ENCODE results near the gene DYNC1LI2. TPM values are rescaled to one million over a fixed set of nuclear protein-coding genes. Genes with fewer than 3 reads are reported as not detected.
A peak's percentile ranks its signal among the peaks of the same experiment; 100 is the strongest.

The DYNC1LI2 gene
- total and polyA plus RNA-seq, 12 donors: 39.3 to 234 (median 94.3) TPM

DNA sequence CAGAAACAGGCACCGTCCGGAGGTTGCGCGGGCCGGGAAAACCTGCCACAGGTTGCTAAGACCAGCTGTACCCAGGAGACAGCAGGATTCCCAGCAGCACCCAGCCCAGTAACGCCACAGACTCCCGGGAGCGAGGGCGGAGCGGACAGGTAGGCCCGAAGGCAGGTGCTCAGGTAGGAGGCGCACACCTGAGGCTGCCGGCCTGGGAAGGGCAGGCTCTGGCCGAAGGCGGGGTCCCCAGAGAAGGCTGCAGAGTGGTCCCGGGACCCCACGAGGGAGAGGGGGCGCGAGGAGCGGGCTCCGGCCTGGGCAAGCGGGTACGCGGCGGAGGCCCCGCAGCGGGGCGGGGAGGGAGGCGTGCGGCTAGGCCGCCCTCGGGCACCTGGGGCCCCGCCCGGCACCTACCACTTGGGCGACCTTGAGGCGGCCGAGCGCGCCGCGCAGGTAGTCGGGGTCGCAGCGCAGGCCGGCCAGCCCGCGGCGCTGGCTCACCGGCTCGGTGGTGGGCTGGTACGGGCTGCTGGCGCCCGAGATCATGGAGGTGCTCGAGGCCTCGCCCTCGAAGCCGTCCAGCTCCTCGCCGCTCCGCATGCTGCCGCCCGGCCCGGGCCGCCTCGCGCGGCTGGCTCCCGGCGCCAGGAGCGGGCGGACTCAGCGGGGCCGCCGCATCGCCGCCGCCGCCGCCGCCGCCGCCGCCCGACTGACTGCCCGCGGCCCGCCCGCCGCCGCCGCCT is 55.3 kb downstream of the DYNC1LI2 start:
- Histone ChIP-seq H3K4me3 (peak overlapping the region in 3 of 4 donors; percentile 33 to 86 (median 55)), H3K27ac (peak overlapping the region in 2 of 5 donors; percentile 33 to 73), H3K4me1 (replicated peaks in 1 of 2) (peaks cover 8 to 10% of the 10 kb centered on the region in 2 donors), H3K36me3 (replicated peaks in 1 of 2) (no peaks in the 10 kb centered on the region), H3K27me3 (no peaks in the 10 kb centered on the region), H3K9me3 (replicated peaks in 1 of 3) (no peaks in the 10 kb centered on the region)
- TF ChIP-seq, protein P1, sequence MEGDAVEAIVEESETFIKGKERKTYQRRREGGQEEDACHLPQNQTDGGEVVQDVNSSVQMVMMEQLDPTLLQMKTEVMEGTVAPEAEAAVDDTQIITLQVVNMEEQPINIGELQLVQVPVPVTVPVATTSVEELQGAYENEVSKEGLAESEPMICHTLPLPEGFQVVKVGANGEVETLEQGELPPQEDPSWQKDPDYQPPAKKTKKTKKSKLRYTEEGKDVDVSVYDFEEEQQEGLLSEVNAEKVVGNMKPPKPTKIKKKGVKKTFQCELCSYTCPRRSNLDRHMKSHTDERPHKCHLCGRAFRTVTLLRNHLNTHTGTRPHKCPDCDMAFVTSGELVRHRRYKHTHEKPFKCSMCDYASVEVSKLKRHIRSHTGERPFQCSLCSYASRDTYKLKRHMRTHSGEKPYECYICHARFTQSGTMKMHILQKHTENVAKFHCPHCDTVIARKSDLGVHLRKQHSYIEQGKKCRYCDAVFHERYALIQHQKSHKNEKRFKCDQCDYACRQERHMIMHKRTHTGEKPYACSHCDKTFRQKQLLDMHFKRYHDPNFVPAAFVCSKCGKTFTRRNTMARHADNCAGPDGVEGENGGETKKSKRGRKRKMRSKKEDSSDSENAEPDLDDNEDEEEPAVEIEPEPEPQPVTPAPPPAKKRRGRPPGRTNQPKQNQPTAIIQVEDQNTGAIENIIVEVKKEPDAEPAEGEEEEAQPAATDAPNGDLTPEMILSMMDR (IDR thresholded peaks at IDR 0.05): no peak
- TF ChIP-seq POLR2A (IDR thresholded peaks at IDR 0.05): no peak
- peak in 6 of 7 donors; percentile 4 to 56 (median 36) for DNase-seq
- 1 to 20% (median 2%) methylated on average over 2 to 91 of the region's 91 CpGs for WGBS, 4 donors
- intact Hi-C loops (cut with DNase I): loop anchor here in 1 of 2 donors (5.0 kb wide), 1 partner anchor 34 kb away; no protein-coding TSS in a partner anchor

DNA sequence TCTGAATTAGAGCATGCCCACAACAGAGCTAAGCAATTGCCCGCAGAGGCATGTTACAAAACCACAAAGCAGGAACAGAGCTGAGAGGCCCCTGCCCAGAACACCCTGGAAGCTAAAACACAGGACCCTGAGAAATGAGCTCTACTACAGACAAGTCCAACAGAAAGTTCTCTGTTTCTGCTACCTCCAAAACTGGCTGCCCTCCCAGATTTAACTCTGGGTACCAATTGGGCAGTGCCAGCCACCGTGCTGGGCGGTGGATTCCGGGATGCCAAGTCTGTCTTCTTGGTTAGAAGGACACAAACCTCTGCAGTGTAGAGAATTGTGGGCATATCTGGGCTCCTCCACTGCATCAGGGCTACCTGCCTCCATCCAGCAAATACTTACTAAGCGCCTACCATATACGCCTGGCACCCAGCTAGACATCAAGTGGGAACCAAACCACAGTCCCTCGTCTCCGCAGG is 55.9 kb downstream of the DYNC1LI2 start:
- WGBS, 4 donors: 39 to 48% (median 45%) methylated on average over 3 to 8 of the region's 8 CpGs
- no peak for DNase-seq
- intact Hi-C loops (cut with DNase I): loop anchor here in 1 of 2 donors (5.0 kb wide), 1 partner anchor 33 kb away; no protein-coding TSS in a partner anchor
- TF ChIP-seq, protein P1 (IDR thresholded peaks at IDR 0.05): no peak
- TF ChIP-seq POLR2A (IDR thresholded peaks at IDR 0.05): no peak
- Histone ChIP-seq H3K4me1 (replicated peaks in 1 of 2) (peaks cover 8 to 10% of the 10 kb centered on the region in 2 donors), H3K36me3 (replicated peaks in 1 of 2) (no peaks in the 10 kb centered on the region), H3K27me3 (no peaks in the 10 kb centered on the region), H3K27ac (no peak overlapping the region), H3K9me3 (replicated peaks in 1 of 3) (no peaks in the 10 kb centered on the region), H3K4me3 (peak overlapping the region in 2 of 4 donors; percentile 55 to 86)

DNA sequence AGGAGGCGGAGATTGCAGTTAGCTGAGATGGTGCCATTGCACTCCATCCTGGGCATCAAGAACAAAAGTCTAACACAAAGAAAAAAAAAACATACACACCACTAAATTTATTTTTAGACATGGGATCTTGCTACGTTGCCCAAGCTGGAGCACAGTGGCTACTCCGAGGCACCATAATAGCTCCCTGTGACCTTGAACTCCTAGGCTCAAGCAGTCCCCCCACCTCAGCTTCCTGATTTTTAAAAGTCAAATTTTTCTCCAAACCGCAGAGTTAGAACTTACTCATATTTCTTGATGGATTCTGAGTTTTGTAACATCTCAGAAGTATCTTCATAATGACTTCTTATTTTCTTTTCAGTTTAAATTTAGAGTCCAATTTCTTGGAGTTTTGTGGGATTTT is 58.3 kb downstream of the DYNC1LI2 start:
- TF ChIP-seq, protein P1 (IDR thresholded peaks at IDR 0.05): no peak
- no peak for TF ChIP-seq POLR2A (IDR thresholded peaks at IDR 0.05)
- Histone ChIP-seq H3K27ac (no peak overlapping the region), H3K4me3 (no peak overlapping the region), H3K4me1 (replicated peaks in 1 of 2) (peaks cover 8 to 10% of the 10 kb centered on the region in 2 donors), H3K9me3 (replicated peaks in 1 of 3) (no peaks in the 10 kb centered on the region), H3K27me3 (no peaks in the 10 kb centered on the region), H3K36me3 (replicated peaks in 1 of 2) (no peaks in the 10 kb centered on the region)
- DNase-seq: no peak
- 85 to 93% (median 89%) methylated on average over 4 of the region's 4 CpGs for WGBS, 4 donors
- intact Hi-C loops (cut with DNase I): no loop called here

DNA sequence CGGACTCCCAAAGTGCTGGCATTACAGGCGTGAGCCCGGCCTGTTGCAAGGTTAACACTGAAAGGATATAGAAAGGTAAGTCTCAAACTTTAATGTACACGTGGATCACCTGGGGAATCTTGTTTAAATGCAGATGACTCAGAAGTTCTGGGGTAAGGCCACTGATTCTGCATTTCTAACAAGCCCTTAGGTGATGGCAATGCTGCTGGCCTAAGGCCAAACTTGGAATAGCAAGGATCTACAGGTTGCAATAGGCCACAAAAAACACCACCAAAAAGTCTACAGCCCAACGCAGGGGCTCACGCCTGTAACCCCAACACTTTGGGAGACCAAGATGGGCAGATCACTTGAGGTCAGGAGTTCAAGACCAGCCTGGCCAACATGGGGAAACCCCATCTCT is 59.1 kb downstream of the DYNC1LI2 start:
- H3K27ac ChIP-seq: no peak overlapping the region
- intact Hi-C loops (cut with DNase I): no loop called here
- H3K36me3 ChIP-seq (replicated peaks in 1 of 2): no peaks in the 10 kb centered on the region
- no peaks in the 10 kb centered on the region for H3K9me3 ChIP-seq (replicated peaks in 1 of 3)
- 87 to 93% (median 90%) methylated on average over 4 to 6 of the region's 6 CpGs for WGBS, 4 donors
- H3K4me1 ChIP-seq (replicated peaks in 1 of 2): peaks cover 8 to 10% of the 10 kb centered on the region in 2 donors
- no peak overlapping the region for H3K4me3 ChIP-seq
- H3K27me3 ChIP-seq: no peaks in the 10 kb centered on the region
- no peak for TF ChIP-seq POLR2A (IDR thresholded peaks at IDR 0.05)
- TF ChIP-seq, protein P1 (IDR thresholded peaks at IDR 0.05): no peak
- DNase-seq: no peak
